Neutrophil (primary cell): ENCODE data around the gene ABHD1.

ENCODE experiments used
- H3K27ac ChIP-seq: fragments of 200-600 bp; sonication (generic); 2 replicates; pipeline ENCODE4 v1.5.1; 2016; ENCODE audit warnings: mild to moderate bottlenecking, moderate library complexity
- H3K27me3 ChIP-seq: fragments of 200-600 bp; sonication (generic); 2 replicates; pipeline ENCODE4 v1.6.0; 2016; ENCODE audit warnings: mild to moderate bottlenecking
- H3K36me3 ChIP-seq: fragments of 200-600 bp; sonication (generic); 2 replicates; pipeline ENCODE4 v1.5.1; 2017
- H3K4me1 ChIP-seq, 2 experiments: fragments of 200-600 bp in 1 of 2; sonication (generic) in 1 of 2; 1 replicate in 1 of 2; 2 replicates in 1 of 2; pipeline versions ENCODE4 v1.5.1 to v1.6.1; 2013 to 2016; ENCODE audit warnings: low read depth in 1 of 2, low read length in 1 of 2, mild to moderate bottlenecking in 1 of 2, moderate library complexity in 1 of 2; ENCODE audit not compliant: control insufficient read depth in 1 of 2, insufficient read depth in 1 of 2
- H3K4me3 ChIP-seq, 2 experiments: fragments of 200-600 bp in 1 of 2; sonication (generic) in 1 of 2; 1 replicate in 1 of 2; 2 replicates in 1 of 2; pipeline ENCODE4 v1.5.1; 2013 to 2016; ENCODE audit warnings: low read depth in 1 of 2, low read length in 1 of 2, mild to moderate bottlenecking in 1 of 2, moderate library complexity in 1 of 2
- H3K9me3 ChIP-seq: fragments of 200-600 bp; sonication (generic); 2 replicates; pipeline ENCODE4 v1.5.1; 2016
- CTCF ChIP-seq: fragments of 200-600 bp; sonication (generic); IDR thresholded peaks from 2 replicates; pipeline ENCODE4 v1.5.1; 2016; ENCODE audit warnings: antibody characterized with exemption

ABHD1 gene

GRCh38 chr2:27158468-27158867 is 34.9 kb downstream of the ABHD1 start:
- Histone ChIP-seq H3K27ac (no peak overlapping the region), H3K9me3 (no peaks in the 10 kb centered on the region), H3K27me3 (no peaks in the 10 kb centered on the region), H3K4me3 (no peak overlapping the region), H3K4me1 (no peaks in the 10 kb centered on the region), H3K36me3 (no peaks in the 10 kb centered on the region)
- no peak for TF ChIP-seq CTCF

GRCh38 chr2:27159271-27159670 is 35.7 kb downstream of the ABHD1 start:
- no peak overlapping the region for H3K27ac ChIP-seq
- no peaks in the 10 kb centered on the region for H3K9me3 ChIP-seq
- no peak for TF ChIP-seq CTCF
- no peaks in the 10 kb centered on the region for H3K27me3 ChIP-seq
- no peaks in the 10 kb centered on the region for H3K4me1 ChIP-seq
- no peaks in the 10 kb centered on the region for H3K36me3 ChIP-seq
- no peak overlapping the region for H3K4me3 ChIP-seq

GRCh38 chr2:27160191-27160590 is 36.6 kb downstream of the ABHD1 start:
- H3K4me1 ChIP-seq, result no peaks in the 10 kb centered on the region
- no peaks in the 10 kb centered on the region for H3K36me3 ChIP-seq
- H3K4me3 ChIP-seq, result no peak overlapping the region
- no peak for TF ChIP-seq CTCF
- no peak overlapping the region for H3K27ac ChIP-seq
- H3K27me3 ChIP-seq, result no peaks in the 10 kb centered on the region
- H3K9me3 ChIP-seq, result no peaks in the 10 kb centered on the region

GRCh38 chr2:27162151-27163121 is 38.8 kb downstream of the ABHD1 start:
- H3K36me3 ChIP-seq, result no peaks in the 10 kb centered on the region
- no peaks in the 10 kb centered on the region for H3K9me3 ChIP-seq
- no peak for TF ChIP-seq CTCF
- no peak overlapping the region for H3K27ac ChIP-seq
- H3K4me3 ChIP-seq, result no peak overlapping the region
- H3K27me3 ChIP-seq, result no peaks in the 10 kb centered on the region
- no peaks in the 10 kb centered on the region for H3K4me1 ChIP-seq

- peaks cover 0 to 4% of the 10 kb centered on the region in 2 experiments for H3K4me1 ChIP-seq
- H3K36me3 ChIP-seq, result no peaks in the 10 kb centered on the region
- H3K4me3 ChIP-seq, result no peak overlapping the region
- peaks cover 4% of the 10 kb centered on the region for H3K27me3 ChIP-seq
- H3K27ac ChIP-seq, result no peak overlapping the region
- H3K9me3 ChIP-seq, result no peaks in the 10 kb centered on the region
- TF ChIP-seq CTCF, result no peak
Measured at GRCh38 chr2:27164960-27165763, 41.5 kb downstream of the ABHD1 start.
